Frontal cortex (tissue), 4 donors: ENCODE measurements around the gene ICAM3. TPM values are rescaled to one million over a fixed set of nuclear protein-coding genes. Genes with fewer than 3 reads are reported as not detected.

Source experiments
- DNase-seq, 2 donors: peaks; one replicate each; pipeline ENCODE4 v3.0.0; 2012; ENCODE audit warnings: low spot score in 2 of 2
- FAIRE-seq: peaks from 2 replicates; lab custom pipeline; 2012; peaks lifted over from hg19 to GRCh38; lab: Jason Lieb, UNC
- total RNA-seq: library from RNA; depleted of rRNA; stranded (reverse); fragments of >200 nt; gene quantifications from one replicate; pipeline ENCODE4 v1.2.3, GENCODE V29; 2014
- donor health status: control.
- donor health status: control.
- donor health status: control.

The ICAM3 gene
- total RNA-seq, 1 donor from 2014 or later, result 0.82 TPM

DNA sequence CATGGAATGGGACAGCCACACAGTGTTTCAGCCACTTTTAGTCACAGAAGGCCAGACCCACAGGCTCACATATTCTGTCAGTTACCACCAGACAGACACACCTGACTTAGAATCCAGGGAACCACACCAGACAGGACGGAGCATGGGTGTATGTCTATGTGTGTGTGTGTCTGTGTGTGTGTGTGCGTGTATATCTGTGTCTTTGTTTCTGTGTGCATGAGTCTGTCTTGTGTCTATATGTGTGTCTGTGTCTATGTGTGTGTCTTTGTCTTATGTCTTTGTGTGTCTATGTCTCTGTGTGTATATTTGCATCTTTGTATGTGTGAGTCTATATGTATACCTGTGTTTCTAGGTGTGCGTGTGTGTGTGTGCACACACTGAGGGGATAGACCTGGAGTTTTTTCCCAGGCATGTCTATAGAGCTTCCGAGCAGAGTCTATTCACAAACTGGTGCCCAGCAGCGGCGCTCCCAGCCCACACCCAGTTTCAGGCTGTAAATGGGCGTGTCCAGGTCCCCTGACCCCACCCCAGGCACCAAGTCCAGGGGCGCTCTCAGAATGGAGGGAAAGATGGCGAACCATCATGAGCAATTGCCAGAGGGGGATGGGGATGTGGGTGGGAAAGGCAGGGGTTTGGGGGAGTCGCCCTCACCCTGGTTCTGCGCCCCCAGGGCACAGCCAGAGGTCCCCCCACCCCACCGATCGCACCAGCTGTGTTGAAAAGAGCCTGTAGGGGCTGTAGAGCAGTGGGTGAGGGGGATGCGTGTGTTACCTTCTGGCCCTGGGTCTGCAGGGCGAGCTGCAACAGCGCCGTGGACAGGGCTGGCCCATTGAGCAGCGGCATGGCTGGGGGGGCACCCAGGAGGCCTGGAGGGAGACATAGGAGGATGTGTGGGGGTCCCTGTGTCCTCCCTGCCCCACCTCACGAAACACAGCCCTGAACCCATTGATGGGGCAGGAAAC, 17.3 kb downstream of the ICAM3 start:
- no peak for DNase-seq
- FAIRE-seq, result no peak

DNA sequence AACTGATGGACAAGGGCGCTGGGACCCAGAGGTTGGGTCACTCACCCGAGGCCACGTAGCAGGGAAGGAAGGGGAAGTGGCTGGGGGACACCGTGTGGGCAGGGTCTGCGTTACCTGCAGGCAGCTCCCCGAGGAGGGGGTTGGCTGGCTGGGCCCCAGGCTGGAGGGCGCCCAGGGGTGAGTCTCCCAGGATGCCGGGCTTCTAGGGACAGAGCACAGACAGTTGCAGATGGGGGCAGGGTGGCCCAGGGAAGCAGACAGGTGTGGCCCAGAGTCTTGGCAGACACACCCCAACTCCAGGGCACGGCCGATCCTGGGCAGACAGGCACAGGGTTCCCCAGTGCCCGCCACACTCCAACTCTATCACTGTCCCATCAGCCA, 18.0 kb downstream of the ICAM3 start:
- no peak for FAIRE-seq
- DNase-seq, result no peak

DNA sequence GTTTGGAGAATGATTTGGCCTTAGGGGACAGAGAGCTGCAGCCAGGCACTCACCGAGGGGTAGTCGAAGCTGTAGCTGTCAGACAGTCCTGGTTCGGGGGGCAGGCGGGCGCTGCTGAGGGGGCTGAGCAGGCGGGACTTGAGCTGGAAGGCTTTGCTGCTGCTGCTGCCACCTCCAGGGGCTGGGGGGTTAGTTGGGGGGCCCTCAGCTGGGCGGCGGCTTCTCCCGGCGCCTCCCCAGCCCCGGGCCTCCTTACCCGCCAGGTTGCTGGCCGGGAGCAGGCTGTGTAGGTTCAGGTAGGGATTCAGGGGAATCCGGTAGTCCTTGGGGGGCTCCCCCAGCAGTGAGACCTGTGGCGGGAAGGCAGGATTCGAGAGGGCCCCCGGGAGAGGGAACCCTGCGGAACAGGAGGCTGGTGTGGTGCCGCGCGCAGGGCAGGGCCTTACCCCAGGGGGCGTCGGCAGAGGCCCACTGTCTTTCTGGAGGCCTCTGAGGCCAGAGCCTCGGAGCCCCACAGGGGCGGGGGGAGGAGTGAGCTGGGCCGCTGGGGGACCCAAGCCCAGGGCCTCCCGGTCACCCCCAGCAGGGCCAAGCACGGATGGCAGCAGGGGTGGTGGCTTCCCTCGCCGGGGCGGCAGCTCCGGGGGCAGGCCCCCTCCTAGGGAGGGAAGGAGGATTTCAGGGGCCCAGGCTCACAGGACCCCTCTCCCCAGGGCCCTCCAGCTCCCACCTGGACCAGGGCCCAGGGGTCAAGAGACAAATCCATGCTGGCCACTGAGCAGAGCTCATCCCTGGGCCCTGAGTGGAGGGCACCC, 18.6 kb downstream of the ICAM3 start:
- FAIRE-seq (no peak), DNase-seq (no peak)

DNA sequence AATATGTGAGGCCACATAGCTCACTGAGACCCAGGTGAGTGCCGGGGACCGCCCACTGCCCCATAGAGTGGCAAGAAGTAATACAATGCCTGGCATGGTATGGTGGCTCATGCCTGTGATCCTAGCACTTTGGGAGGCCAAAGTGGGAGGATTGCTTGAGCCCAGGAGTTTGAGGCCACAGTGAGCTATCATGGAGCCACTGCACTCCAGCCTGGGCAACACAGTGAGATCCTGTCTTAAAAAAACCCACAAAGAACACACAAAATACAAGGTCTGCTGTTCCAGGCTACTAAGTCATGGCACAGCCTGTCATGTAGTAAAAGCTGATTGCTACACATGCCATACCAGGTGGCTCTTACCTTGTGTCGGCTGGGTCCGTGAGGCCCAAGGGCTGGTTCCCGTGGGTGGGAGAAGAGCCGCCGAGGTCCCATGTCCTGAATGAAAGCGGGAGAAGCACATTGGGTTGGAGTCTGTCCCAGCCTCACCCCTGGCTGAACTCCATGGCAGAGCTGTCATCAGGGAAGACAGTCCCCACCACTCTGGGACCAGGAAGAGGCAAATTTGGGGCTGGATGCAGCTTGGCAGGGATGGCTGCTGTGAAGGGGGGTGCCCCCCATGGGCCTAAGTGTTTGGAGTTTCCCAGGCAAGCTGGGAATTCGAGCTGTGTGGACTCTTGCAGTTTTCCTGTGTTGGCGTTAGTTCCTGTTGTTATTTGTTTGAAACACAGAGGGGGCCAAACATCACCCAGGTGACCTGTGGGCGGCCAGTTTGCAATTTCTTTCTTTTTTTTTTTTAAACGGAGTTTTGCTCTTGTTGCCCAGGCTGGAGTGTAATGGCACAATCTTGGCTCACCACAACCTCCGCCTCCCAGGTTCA, 20.4 kb downstream of the ICAM3 start:
- no peak for DNase-seq
- FAIRE-seq, result no peak

DNA sequence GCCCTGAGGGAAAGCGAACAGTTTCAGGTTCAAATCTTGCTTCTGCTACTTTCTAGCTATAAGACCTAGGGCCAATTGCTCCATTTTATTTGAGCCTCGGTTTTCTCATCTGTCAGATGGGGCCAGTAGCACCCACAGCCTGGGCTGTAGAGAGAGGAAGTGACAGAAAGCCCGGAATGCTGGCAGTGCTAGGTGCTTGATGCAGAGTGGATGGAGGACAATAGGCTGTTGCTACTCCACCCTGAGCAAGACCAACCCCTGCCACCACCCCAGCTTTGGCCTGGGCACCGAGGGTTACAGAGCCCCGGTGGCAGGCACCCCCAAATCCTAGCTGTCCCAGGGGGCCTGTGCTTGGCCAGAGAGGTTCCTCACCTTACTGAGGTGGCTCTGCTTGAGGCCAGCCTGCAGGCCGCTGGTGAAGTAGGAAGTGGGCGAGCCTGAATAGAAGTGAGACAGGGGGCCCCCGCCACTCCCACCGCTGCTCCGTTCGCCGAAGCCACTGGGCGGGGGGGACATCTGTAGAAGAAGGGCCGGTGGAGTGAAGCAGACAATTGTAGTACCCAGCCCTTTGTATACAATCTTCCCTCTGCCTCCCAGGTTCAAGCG, 21.5 kb downstream of the ICAM3 start:
- no peak for DNase-seq
- no peak for FAIRE-seq

GRCh38 chr19:10317045-10317856, 22.2 kb downstream of the ICAM3 start:
- DNase-seq (no peak), FAIRE-seq (no peak)

GRCh38 chr19:10316229-10317044, 23.0 kb downstream of the ICAM3 start:
- FAIRE-seq, result no peak
- DNase-seq, result no peak

- FAIRE-seq, result no peak
- peak; percentile 93 to 95 for DNase-seq
These were observed 23.8 kb downstream of the ICAM3 start, which contains the start of gene FDX2 for GRCh38 chr19:10315335-10316214. FDX2 (minus strand) TSS chr19:10316015; CDS start chr19:10315996, 19 bp downstream.

- no peak for FAIRE-seq
- DNase-seq, result no peak
These were observed 30.0 kb downstream of the ICAM3 start, which contains the start of gene ZGLP1 for GRCh38 chr19:10309423-10309822. ZGLP1 (minus strand) TSS chr19:10309815.

GRCh38 chr19:10306327-10306726, 33.1 kb downstream of the ICAM3 start:
- no peak for DNase-seq
- no peak for FAIRE-seq

- DNase-seq, result no peak
These were observed 34.2 kb downstream of the ICAM3 start for GRCh38 chr19:10305139-10305806.

DNA sequence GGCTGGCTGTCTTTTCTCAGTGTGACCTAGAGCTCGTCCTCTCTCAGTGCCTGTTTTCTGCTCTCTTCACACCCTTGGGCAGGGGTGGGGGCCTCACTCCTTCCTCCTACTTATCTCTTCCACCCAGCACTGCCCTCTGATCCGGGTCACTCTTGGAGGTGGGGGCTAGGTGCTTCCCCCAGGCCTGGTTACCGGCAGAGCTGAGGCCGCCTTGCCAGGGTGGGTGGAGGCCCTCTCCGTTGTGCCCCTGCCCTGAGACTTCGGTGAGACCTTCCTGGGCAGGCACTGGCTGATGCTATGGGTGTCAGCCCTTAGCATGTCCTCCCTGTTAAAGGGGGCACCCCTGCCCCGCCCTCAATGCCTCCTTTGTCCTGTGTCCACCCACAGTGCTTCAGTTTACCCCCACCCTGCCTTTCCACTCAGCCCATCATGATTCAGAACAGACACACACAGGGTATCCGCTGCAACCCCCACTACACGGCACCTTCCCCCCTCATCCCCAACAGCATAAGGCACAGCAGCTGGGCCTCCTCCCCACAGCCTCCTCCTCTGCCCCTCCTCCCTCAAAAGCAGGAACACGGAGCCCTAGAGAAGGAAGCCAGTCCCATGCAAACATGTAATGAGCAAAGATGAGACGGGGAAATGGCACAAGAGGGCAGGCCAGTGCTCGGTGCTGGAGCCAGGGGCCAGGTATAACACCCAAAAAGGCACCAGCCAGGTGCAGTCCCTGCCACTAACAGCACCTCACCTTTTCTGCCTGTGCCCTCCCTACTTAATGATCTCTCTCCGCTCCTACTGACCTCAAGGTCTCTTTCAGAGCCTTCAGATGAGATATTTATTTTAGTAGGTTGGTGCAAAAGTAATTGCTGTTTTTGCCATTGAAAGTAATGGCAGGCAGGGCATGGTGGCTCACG, 39.6 kb downstream of the ICAM3 start:
- DNase-seq (no peak), FAIRE-seq (no peak)

More at GRCh38 chr19:10305139-10305806, 34.2 kb downstream of the ICAM3 start:
- FAIRE-seq, result no peak

DNA sequence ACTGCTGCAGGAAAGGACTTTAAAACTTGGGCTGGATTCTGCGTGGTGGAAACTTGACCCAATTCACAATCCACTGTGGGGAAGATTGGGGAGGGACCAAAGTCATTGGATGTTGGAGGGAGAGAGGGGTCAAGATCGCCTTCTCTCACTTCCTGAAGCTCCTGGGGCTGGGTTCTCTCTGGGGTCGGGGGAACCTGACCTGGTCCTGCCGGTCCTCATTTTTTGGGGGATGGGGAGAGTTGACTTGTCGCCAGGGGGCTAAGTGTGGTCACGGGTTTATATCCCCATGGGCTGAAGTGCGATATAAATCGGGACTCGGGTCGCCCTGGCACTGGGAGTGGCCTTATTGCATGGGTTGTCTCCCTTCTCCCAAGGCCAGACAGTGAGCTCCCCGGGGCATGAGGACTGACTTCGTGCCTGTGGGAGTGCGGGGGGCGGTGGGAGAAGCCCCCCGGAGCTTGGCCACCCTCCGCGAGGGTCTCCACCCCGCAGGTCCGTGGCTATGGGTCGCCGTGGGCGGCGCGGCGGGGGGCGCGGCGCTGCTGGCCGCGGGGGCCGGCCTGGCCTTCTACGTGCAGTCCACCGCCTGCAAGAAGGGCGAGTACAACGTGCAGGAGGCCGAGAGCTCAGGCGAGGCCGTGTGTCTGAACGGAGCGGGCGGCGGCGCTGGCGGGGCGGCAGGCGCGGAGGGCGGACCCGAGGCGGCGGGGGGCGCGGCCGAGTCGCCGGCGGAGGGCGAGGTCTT, 43.4 kb downstream of the ICAM3 start:
- FAIRE-seq (no peak), DNase-seq (no peak)

DNA sequence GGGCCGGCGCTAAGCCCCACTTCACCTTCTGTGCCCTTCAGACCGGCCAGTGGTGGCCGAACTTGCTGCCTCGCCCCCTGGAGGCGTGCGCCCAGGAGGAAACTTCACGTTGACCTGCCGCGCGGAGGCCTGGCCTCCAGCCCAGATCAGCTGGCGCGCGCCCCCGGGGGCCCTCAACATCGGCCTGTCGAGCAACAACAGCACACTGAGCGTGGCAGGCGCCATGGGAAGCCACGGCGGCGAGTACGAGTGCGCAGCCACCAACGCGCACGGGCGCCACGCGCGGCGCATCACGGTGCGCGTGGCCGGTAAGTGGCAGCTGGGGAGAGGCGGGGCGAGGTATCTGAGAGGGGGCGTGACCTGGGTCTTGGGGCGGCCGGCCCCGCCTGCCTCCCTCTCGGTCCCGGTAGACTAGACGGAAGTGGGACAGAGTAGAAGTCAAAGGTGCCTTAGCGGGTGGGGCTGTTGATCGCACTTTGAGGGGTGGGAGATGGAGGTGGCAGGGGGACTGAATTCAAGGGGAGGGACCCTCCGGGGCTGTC, 44.0 kb downstream of the ICAM3 start:
- no peak for DNase-seq
- FAIRE-seq, result no peak
